ENCODE data around the gene MCC.

MCC gene

GRCh38 chr5:113271015-113271414, 217.2 kb downstream of the MCC start:
- DNase-seq (ENCODE audit: low read depth in 2 of 2): no peak

GRCh38 chr5:113270086-113270485, 218.2 kb downstream of the MCC start:
- DNase-seq (ENCODE audit: low read depth in 2 of 2): no peak

GRCh38 chr5:113269023-113269997, 218.9 kb downstream of the MCC start:
- no peak for DNase-seq (ENCODE audit: low read depth in 2 of 2)

GRCh38 chr5:113268232-113268631, 220.0 kb downstream of the MCC start:
- no peak for DNase-seq (ENCODE audit: low read depth in 2 of 2)

GRCh38 chr5:113267361-113267900, 220.8 kb downstream of the MCC start:
- DNase-seq (ENCODE audit: low read depth in 2 of 2): no peak

- no peak for DNase-seq (ENCODE audit: low read depth in 2 of 2)
Observed at GRCh38 chr5:113266913-113267227, 221.4 kb downstream of the MCC start.

- no peak for DNase-seq (ENCODE audit: low read depth in 2 of 2)
Observed at GRCh38 chr5:113266227-113266912, 221.9 kb downstream of the MCC start.

- DNase-seq (ENCODE audit: low read depth in 2 of 2): no peak
Observed at GRCh38 chr5:113265190-113265589, 223.1 kb downstream of the MCC start.

GRCh38 chr5:113264046-113264445, 224.2 kb downstream of the MCC start:
- no peak for DNase-seq (ENCODE audit: low read depth in 2 of 2)

GRCh38 chr5:113263545-113263944, 224.7 kb downstream of the MCC start:
- DNase-seq (ENCODE audit: low read depth in 2 of 2): no peak

GRCh38 chr5:113262674-113263073, 225.6 kb downstream of the MCC start:
- DNase-seq (ENCODE audit: low read depth in 2 of 2): no peak

- no peak for DNase-seq (ENCODE audit: low read depth in 2 of 2)
Observed at GRCh38 chr5:113259034-113259433, 229.2 kb downstream of the MCC start.

GRCh38 chr5:113257545-113257944, 230.7 kb downstream of the MCC start:
- no peak for DNase-seq (ENCODE audit: low read depth in 2 of 2)

GRCh38 chr5:113256671-113257452, 231.4 kb downstream of the MCC start:
- no peak for DNase-seq (ENCODE audit: low read depth in 2 of 2)

- DNase-seq (ENCODE audit: low read depth in 2 of 2): no peak
Observed at GRCh38 chr5:113255579-113256386, 232.5 kb downstream of the MCC start.

- no peak for DNase-seq (ENCODE audit: low read depth in 2 of 2)
Observed at GRCh38 chr5:113255105-113255504, 233.1 kb downstream of the MCC start.

GRCh38 chr5:113253037-113253436, 235.2 kb downstream of the MCC start:
- no peak for DNase-seq (ENCODE audit: low read depth in 2 of 2)

GRCh38 chr5:113252066-113252465, 236.2 kb downstream of the MCC start:
- no peak for DNase-seq (ENCODE audit: low read depth in 2 of 2)

GRCh38 chr5:113250341-113250953, 237.8 kb downstream of the MCC start:
- no peak for DNase-seq (ENCODE audit: low read depth in 2 of 2)

GRCh38 chr5:113249206-113249605, 239.0 kb downstream of the MCC start:
- no peak for DNase-seq (ENCODE audit: low read depth in 2 of 2)

GRCh38 chr5:113246361-113246870, 241.8 kb downstream of the MCC start:
- no peak for DNase-seq (ENCODE audit: low read depth in 2 of 2)

Data from stimulated activated CD8-positive, alpha-beta memory T cell treated with anti-CD3 and anti-CD28 coated beads, Interleukin-7, amount 100 ng/mL, for 4 hours (primary cell).